Measurements from ENCODE around the gene SLIT3. TPM values are rescaled to one million over a fixed set of nuclear protein-coding genes. Genes with fewer than 3 reads are reported as not detected.

The SLIT3 gene
- total and polyA plus RNA-seq, 2 experiments from 2014 or later, result 0.59 to 0.71 TPM

GRCh38 chr5:169350016-169350415 lies 49.1 kb upstream of the SLIT3 start:
- H3K79me2 ChIP-seq (replicated peaks; ENCODE audit: insufficient read depth), result no peaks in the 10 kb centered on the region
- no peak overlapping the region for H3K27ac Mint-ChIP-seq
- H3K4me3 Mint-ChIP-seq, result no peak overlapping the region

More at GRCh38 chr5:169350016-169350415, 49.1 kb upstream of the SLIT3 start:
- H3K9me3 Mint-ChIP-seq, result no peaks in the 10 kb centered on the region
- H3K4me2 ChIP-seq, result no peak overlapping the region
- no peaks in the 10 kb centered on the region for H3K27me3 ChIP-seq (ENCODE audit: insufficient read depth)
- ATAC-seq, result no peak
- H3K9me2 ChIP-seq (ENCODE audit: insufficient read depth), result peaks cover 2% of the 10 kb centered on the region; the same call in 1 of the 2 replicates
- H3K4me3 ChIP-seq, result no peak overlapping the region
- no peaks in the 10 kb centered on the region for H3K4me1 ChIP-seq (ENCODE audit: insufficient read depth)
- no peak overlapping the region for H3K27ac ChIP-seq (ENCODE audit: low read depth)
- no peaks in the 10 kb centered on the region for H3K4me1 Mint-ChIP-seq
- H3K36me3 Mint-ChIP-seq (ENCODE audit: low read depth), result no peaks in the 10 kb centered on the region
- no peaks in the 10 kb centered on the region for H4K20me1 ChIP-seq (replicated peaks; ENCODE audit: insufficient read depth)
- TF ChIP-seq ZNF462 (CRISPR knock-in tag; IDR thresholded peaks at IDR 0.05) (no peak), ETS1 (IDR thresholded peaks at IDR 0.05) (no peak), ZNF114 (CRISPR knock-in tag; IDR thresholded peaks at IDR 0.05) (no peak), EZH2 (IDR thresholded peaks at IDR 0.05; ENCODE audit: low read depth, unreplicated experiment) (no peak), POLR2AphosphoS5 (IDR thresholded peaks at IDR 0.05; ENCODE audit: low read depth) (no peak), STAT1 (IDR thresholded peaks at IDR 0.05; ENCODE audit: unreplicated experiment) (no peak), CTCF (conservative IDR thresholded peaks at IDR 0.05; ENCODE audit: low read depth in 2 of 2) (no peak), JUNB (IDR thresholded peaks at IDR 0.05; ENCODE audit: unreplicated experiment) (no peak), CREB1 (CRISPR knock-in tag; IDR thresholded peaks at IDR 0.05; ENCODE audit: low read depth) (no peak), NANOG (IDR thresholded peaks at IDR 0.05; ENCODE audit: borderline replicate concordance) (no peak), ZNF331 (CRISPR knock-in tag; IDR thresholded peaks at IDR 0.05; ENCODE audit: low read depth) (no peak)
- no peak for DNase-seq (ENCODE audit: low spot score)
- H3K36me3 ChIP-seq (ENCODE audit: insufficient read depth), result no peaks in the 10 kb centered on the region
- H3K27me3 Mint-ChIP-seq (ENCODE audit: insufficient read depth, low read depth, poor library complexity), result no peaks in the 10 kb centered on the region
- H2AFZ ChIP-seq, result no peak overlapping the region
- H3F3A ChIP-seq (replicated peaks; ENCODE audit: low read depth), result no peaks in the 10 kb centered on the region

Data from GM23338 (cell line).